Measurements from ENCODE around the gene FAM217B.
"Not testable (repeated sequence)": the region's sequence is repeated elsewhere in the genome, so short reads cannot be mapped to it uniquely, and the experiment has no call there.

The FAM217B gene

GRCh38 chr20:59938696-59939051 lies 1.5 kb upstream of the FAM217B start:
- no peak for DNase-seq (ENCODE audit: low read depth in 2 of 2)

- DNase-seq (ENCODE audit: low read depth in 2 of 2), result no peak
Measured at GRCh38 chr20:59939052-59939878, 924 bp upstream of the FAM217B start.

GRCh38 chr20:59939879-59940128 lies 385 bp upstream of the FAM217B start:
- no peak for DNase-seq (ENCODE audit: low read depth in 2 of 2)

GRCh38 chr20:59940956-59941294 lies 736 bp downstream of the FAM217B start:
- DNase-seq (ENCODE audit: low read depth in 2 of 2), result no peak

GRCh38 chr20:59942245-59942644 lies 2.1 kb downstream of the FAM217B start:
- DNase-seq (ENCODE audit: low read depth in 2 of 2), result no peak

GRCh38 chr20:59944726-59945125 lies 4.5 kb downstream of the FAM217B start:
- DNase-seq (ENCODE audit: low read depth in 2 of 2), result no peak

GRCh38 chr20:59945175-59945574 lies 5.0 kb downstream of the FAM217B start:
- DNase-seq (ENCODE audit: low read depth in 2 of 2), result no peak

GRCh38 chr20:59945731-59946130 lies 5.5 kb downstream of the FAM217B start:
- DNase-seq (ENCODE audit: low read depth in 2 of 2), result peak in 1 of 2 experiments; percentile 25

GRCh38 chr20:59947376-59947775 lies 7.2 kb downstream of the FAM217B start:
- DNase-seq (ENCODE audit: low read depth in 2 of 2), result no peak

GRCh38 chr20:59948212-59948611 lies 8.0 kb downstream of the FAM217B start:
- no peak for DNase-seq (ENCODE audit: low read depth in 2 of 2)

GRCh38 chr20:59948828-59949720 lies 8.9 kb downstream of the FAM217B start:
- DNase-seq (ENCODE audit: low read depth in 2 of 2), result peak in 1 of 2 experiments; percentile 23

GRCh38 chr20:59949911-59950310 lies 9.7 kb downstream of the FAM217B start:
- DNase-seq (ENCODE audit: low read depth in 2 of 2), result no peak

GRCh38 chr20:59954718-59955117 lies 14.5 kb downstream of the FAM217B start:
- no peak for DNase-seq (ENCODE audit: low read depth in 2 of 2)

GRCh38 chr20:59955131-59955796 lies 15.1 kb downstream of the FAM217B start:
- no peak for DNase-seq (ENCODE audit: low read depth in 2 of 2)

- DNase-seq (ENCODE audit: low read depth in 2 of 2), result not testable (repeated sequence)
Measured at GRCh38 chr20:59957568-59957967, 17.4 kb downstream of the FAM217B start.

- DNase-seq (ENCODE audit: low read depth in 2 of 2), result no peak
Measured at GRCh38 chr20:59958123-59958522, 17.9 kb downstream of the FAM217B start, which contains the start of gene CDH26. Gene CDH26, plus strand, starts transcription at chr20:59958423. Its CDS starts 304 bp downstream, at chr20:59958727.

- DNase-seq (ENCODE audit: low read depth in 2 of 2), result no peak
Measured at GRCh38 chr20:59958626-59959025, 18.4 kb downstream of the FAM217B start.

- no peak for DNase-seq (ENCODE audit: low read depth in 2 of 2)
Measured at GRCh38 chr20:59961423-59961822, 21.2 kb downstream of the FAM217B start.

- no peak for DNase-seq (ENCODE audit: low read depth in 2 of 2)
Measured at GRCh38 chr20:59962155-59962554, 22.0 kb downstream of the FAM217B start.

GRCh38 chr20:59966428-59966827 lies 26.2 kb downstream of the FAM217B start:
- DNase-seq (ENCODE audit: low read depth in 2 of 2), result no peak

GRCh38 chr20:59971428-59971827 lies 31.2 kb downstream of the FAM217B start:
- no peak for DNase-seq (ENCODE audit: low read depth in 2 of 2)

GRCh38 chr20:59972037-59972801 lies 32.0 kb downstream of the FAM217B start:
- DNase-seq (ENCODE audit: low read depth in 2 of 2), result no peak

Measured in fibroblast of skin of left biceps (primary cell).